Activated CD4-positive, CD25-positive, alpha-beta regulatory T cell treated with anti-CD3 and anti-CD28 coated beads, Interleukin-2, amount 50 U/mL, for 16 hours (primary cell): ENCODE data around the gene ELMO1.
"Not testable (repeated sequence)": the region's sequence is repeated elsewhere in the genome, so short reads cannot be mapped to it uniquely, and the experiment has no call there.

ENCODE experiments used
- DNase-seq: peaks from one replicate; pipeline ENCODE4 v3.0.0-alpha.2; 2020; ENCODE audit warnings: low read depth, low spot score

Gene ELMO1

GRCh38 chr7:36984710-36985312 lies 463.9 kb downstream of the ELMO1 start:
- DNase-seq, result no peak

GRCh38 chr7:36984041-36984521 lies 464.6 kb downstream of the ELMO1 start:
- DNase-seq, result no peak

- DNase-seq, result no peak
Observed at GRCh38 chr7:36982766-36983165, 465.9 kb downstream of the ELMO1 start.

GRCh38 chr7:36979810-36980248 lies 468.8 kb downstream of the ELMO1 start:
- no peak for DNase-seq

GRCh38 chr7:36978461-36978860 lies 470.2 kb downstream of the ELMO1 start:
- DNase-seq, result no peak

- DNase-seq, result no peak
Observed at GRCh38 chr7:36977878-36978277, 470.8 kb downstream of the ELMO1 start.

GRCh38 chr7:36973534-36973933 lies 475.1 kb downstream of the ELMO1 start:
- not testable (repeated sequence) for DNase-seq

- DNase-seq, result no peak
Observed at GRCh38 chr7:36972140-36972518, 476.5 kb downstream of the ELMO1 start.

GRCh38 chr7:36971515-36972139 lies 477.0 kb downstream of the ELMO1 start:
- no peak for DNase-seq

- DNase-seq, result no peak
Observed at GRCh38 chr7:36970551-36971514, 477.8 kb downstream of the ELMO1 start.

- DNase-seq, result no peak
Observed at GRCh38 chr7:36969376-36969775, 479.3 kb downstream of the ELMO1 start.

GRCh38 chr7:36967387-36967786 lies 481.3 kb downstream of the ELMO1 start:
- no peak for DNase-seq

GRCh38 chr7:36966636-36967035 lies 482.0 kb downstream of the ELMO1 start:
- DNase-seq, result no peak

GRCh38 chr7:36966039-36966438 lies 482.6 kb downstream of the ELMO1 start:
- DNase-seq, result no peak

GRCh38 chr7:36965625-36966024 lies 483.0 kb downstream of the ELMO1 start:
- no peak for DNase-seq

GRCh38 chr7:36964297-36964696 lies 484.4 kb downstream of the ELMO1 start:
- no peak for DNase-seq

- no peak for DNase-seq
Observed at GRCh38 chr7:36962367-36962766, 486.3 kb downstream of the ELMO1 start.

GRCh38 chr7:36961693-36962092 lies 487.0 kb downstream of the ELMO1 start:
- DNase-seq, result no peak

GRCh38 chr7:36961097-36961496 lies 487.6 kb downstream of the ELMO1 start:
- DNase-seq, result no peak

- DNase-seq, result no peak
Observed at GRCh38 chr7:36960105-36960504, 488.6 kb downstream of the ELMO1 start.

- DNase-seq, result no peak
Observed at GRCh38 chr7:36958111-36958733, 490.4 kb downstream of the ELMO1 start.

- no peak for DNase-seq
Observed at GRCh38 chr7:36957620-36958019, 491.0 kb downstream of the ELMO1 start.
